ENCODE results near the gene DOK7. TPM values are rescaled to one million over a fixed set of nuclear protein-coding genes. Genes with fewer than 3 reads are reported as not detected.

DOK7 gene
- total RNA-seq (not detected), polyA plus RNA-seq (not detected), total RNA-seq (not detected)

GRCh38 chr4:3462790-3463415 lies at the start of gene DOK7:
TSS of gene DOK7 (plus strand) at chr4:3463306. CDS start at chr4:3463376, 70 bp downstream.
- POLR2A ChIA-PET, result no interaction called here
- CTCF ChIA-PET, result interaction anchor here (0.7 kb wide), 1 partner anchor 22 kb away, joined by 3 read pairs; no protein-coding TSS in a partner anchor
- no peak within 1 kb of the TSS for H3K27ac ChIP-seq (ENCODE audit: low read depth, low read length)
- peaks cover 0 to 1% (median 0%) of the 10 kb centered on the region in 7 donors for H3K4me1 Mint-ChIP-seq
- H3K4me1 ChIP-seq (ENCODE audit: control insufficient read depth in 2 of 2, insufficient read depth in 2 of 2, low read length in 2 of 2), result no peaks in the 10 kb centered on the region
- H3K36me3 Mint-ChIP-seq, result peaks cover 0 to 3% (median 0%) of the 10 kb centered on the region in 5 donors
- ATAC-seq (no peak), DNase-seq (no peak)
- no peak within 1 kb of the TSS for H3K4me3 ChIP-seq (ENCODE audit: low read length)
- H3K9me3 ChIP-seq (ENCODE audit: control insufficient read depth in 2 of 3, low read length in 3 of 3), result no peaks in the 10 kb centered on the region
- peaks cover 15 to 34% (median 23%) of the 10 kb centered on the region in 5 donors for H3K27me3 Mint-ChIP-seq
- H3K36me3 ChIP-seq (ENCODE audit: control insufficient read depth in 2 of 3, insufficient read depth in 3 of 3, low read length in 3 of 3), result no peaks in the 10 kb centered on the region
- peaks cover 0 to 6% (median 0%) of the 10 kb centered on the region in 11 donors for H3K9me3 Mint-ChIP-seq
- intact Hi-C loops (cut with micrococcal nuclease), result no loop called here
- H3K4me3 Mint-ChIP-seq, result peak within 1 kb of the TSS in 7 of 10 donors; percentile 21 to 71 (median 41)
- no peak within 1 kb of the TSS for H3K27ac Mint-ChIP-seq
- H3K27me3 ChIP-seq (ENCODE audit: control insufficient read depth in 2 of 2, insufficient read depth in 2 of 2, low read length in 2 of 2), result peaks cover 0 to 3% of the 10 kb centered on the region in 2 donors

GRCh38 chr4:3413675-3414420 lies 49.3 kb upstream of the DOK7 start:
- H3K4me1 Mint-ChIP-seq, result peaks cover 0 to 12% (median 0%) of the 10 kb centered on the region in 7 donors
- no peak overlapping the region for H3K27ac Mint-ChIP-seq
- ChIA-PET CTCF (no interaction called here), POLR2A (no interaction called here)
- H3K27ac ChIP-seq (ENCODE audit: low read depth, low read length), result no peak overlapping the region
- no peak for ATAC-seq
- H3K9me3 Mint-ChIP-seq, result no peaks in the 10 kb centered on the region
- H3K9me3 ChIP-seq (ENCODE audit: control insufficient read depth in 2 of 3, low read length in 3 of 3), result no peaks in the 10 kb centered on the region
- peaks cover 0 to 35% (median 7%) of the 10 kb centered on the region in 5 donors for H3K36me3 Mint-ChIP-seq
- intact Hi-C loops (cut with micrococcal nuclease), result no loop called here
- no peaks in the 10 kb centered on the region for H3K27me3 ChIP-seq (ENCODE audit: control insufficient read depth in 2 of 2, insufficient read depth in 2 of 2, low read length in 2 of 2)
- H3K36me3 ChIP-seq (ENCODE audit: control insufficient read depth in 2 of 3, insufficient read depth in 3 of 3, low read length in 3 of 3), result peaks cover 0 to 25% (median 0%) of the 10 kb centered on the region in 3 experiments
- H3K4me3 ChIP-seq (ENCODE audit: low read length), result no peak overlapping the region
- DNase-seq, result no peak
- no peak overlapping the region for H3K4me3 Mint-ChIP-seq
- no peaks in the 10 kb centered on the region for H3K27me3 Mint-ChIP-seq
- no peaks in the 10 kb centered on the region for H3K4me1 ChIP-seq (ENCODE audit: control insufficient read depth in 2 of 2, insufficient read depth in 2 of 2, low read length in 2 of 2)

GRCh38 chr4:3414421-3415279 lies 48.5 kb upstream of the DOK7 start:
- Histone ChIP-seq H3K27me3 (ENCODE audit: control insufficient read depth in 2 of 2, insufficient read depth in 2 of 2, low read length in 2 of 2) (no peaks in the 10 kb centered on the region), H3K4me1 (ENCODE audit: control insufficient read depth in 2 of 2, insufficient read depth in 2 of 2, low read length in 2 of 2) (no peaks in the 10 kb centered on the region), H3K4me3 (ENCODE audit: low read length) (no peak overlapping the region), H3K27ac (ENCODE audit: low read depth, low read length) (no peak overlapping the region), H3K9me3 (ENCODE audit: control insufficient read depth in 2 of 3, low read length in 3 of 3) (no peaks in the 10 kb centered on the region), H3K36me3 (ENCODE audit: control insufficient read depth in 2 of 3, insufficient read depth in 3 of 3, low read length in 3 of 3) (peaks cover 0 to 25% (median 0%) of the 10 kb centered on the region in 3 experiments)
- H3K27ac Mint-ChIP-seq, result no peak overlapping the region
- DNase-seq, result no peak
- CTCF ChIA-PET, result no interaction called here
- POLR2A ChIA-PET, result no interaction called here
- H3K4me1 Mint-ChIP-seq, result peaks cover 0 to 12% (median 0%) of the 10 kb centered on the region in 7 donors
- no peaks in the 10 kb centered on the region for H3K9me3 Mint-ChIP-seq
- intact Hi-C loops (cut with micrococcal nuclease), result no loop called here
- no peak overlapping the region for H3K4me3 Mint-ChIP-seq
- peak; percentile 58 for ATAC-seq
- peaks cover 0 to 35% (median 7%) of the 10 kb centered on the region in 5 donors for H3K36me3 Mint-ChIP-seq
- no peaks in the 10 kb centered on the region for H3K27me3 Mint-ChIP-seq

GRCh38 chr4:3415471-3416141 lies 47.5 kb upstream of the DOK7 start:
- ATAC-seq (no peak), DNase-seq (no peak)
- Histone ChIP-seq H3K4me3 (ENCODE audit: low read length) (no peak overlapping the region), H3K27me3 (ENCODE audit: control insufficient read depth in 2 of 2, insufficient read depth in 2 of 2, low read length in 2 of 2) (no peaks in the 10 kb centered on the region), H3K27ac (ENCODE audit: low read depth, low read length) (no peak overlapping the region), H3K36me3 (ENCODE audit: control insufficient read depth in 2 of 3, insufficient read depth in 3 of 3, low read length in 3 of 3) (peaks cover 0 to 25% (median 0%) of the 10 kb centered on the region in 3 experiments), H3K9me3 (ENCODE audit: control insufficient read depth in 2 of 3, low read length in 3 of 3) (no peaks in the 10 kb centered on the region), H3K4me1 (ENCODE audit: control insufficient read depth in 2 of 2, insufficient read depth in 2 of 2, low read length in 2 of 2) (no peaks in the 10 kb centered on the region)
- H3K36me3 Mint-ChIP-seq, result peaks cover 0 to 35% (median 7%) of the 10 kb centered on the region in 5 donors
- no peak overlapping the region for H3K27ac Mint-ChIP-seq
- ChIA-PET POLR2A (no interaction called here), CTCF (interaction anchor here (0.6 kb wide), 1 partner anchor 29 kb away, joined by 4 read pairs; no protein-coding TSS in a partner anchor)
- intact Hi-C loops (cut with micrococcal nuclease), result no loop called here
- peaks cover 0 to 12% (median 0%) of the 10 kb centered on the region in 7 donors for H3K4me1 Mint-ChIP-seq
- H3K4me3 Mint-ChIP-seq, result no peak overlapping the region
- H3K27me3 Mint-ChIP-seq, result no peaks in the 10 kb centered on the region
- H3K9me3 Mint-ChIP-seq, result no peaks in the 10 kb centered on the region

GRCh38 chr4:3416270-3416669 lies 46.8 kb upstream of the DOK7 start:
- ChIA-PET POLR2A (no interaction called here), CTCF (no interaction called here)
- H3K9me3 Mint-ChIP-seq, result no peaks in the 10 kb centered on the region
- Histone ChIP-seq H3K27ac (ENCODE audit: low read depth, low read length) (no peak overlapping the region), H3K4me1 (ENCODE audit: control insufficient read depth in 2 of 2, insufficient read depth in 2 of 2, low read length in 2 of 2) (no peaks in the 10 kb centered on the region), H3K4me3 (ENCODE audit: low read length) (no peak overlapping the region), H3K9me3 (ENCODE audit: control insufficient read depth in 2 of 3, low read length in 3 of 3) (no peaks in the 10 kb centered on the region), H3K36me3 (ENCODE audit: control insufficient read depth in 2 of 3, insufficient read depth in 3 of 3, low read length in 3 of 3) (peaks cover 0 to 25% (median 0%) of the 10 kb centered on the region in 3 experiments), H3K27me3 (ENCODE audit: control insufficient read depth in 2 of 2, insufficient read depth in 2 of 2, low read length in 2 of 2) (no peaks in the 10 kb centered on the region)
- peak overlapping the region in 1 of 9 donors; percentile 14 for H3K27ac Mint-ChIP-seq
- ATAC-seq (no peak), DNase-seq (no peak)
- intact Hi-C loops (cut with micrococcal nuclease), result no loop called here
- H3K36me3 Mint-ChIP-seq, result peaks cover 0 to 35% (median 7%) of the 10 kb centered on the region in 5 donors
- H3K4me1 Mint-ChIP-seq, result peaks cover 0 to 12% (median 0%) of the 10 kb centered on the region in 7 donors
- no peak overlapping the region for H3K4me3 Mint-ChIP-seq
- H3K27me3 Mint-ChIP-seq, result no peaks in the 10 kb centered on the region

- no peaks in the 10 kb centered on the region for H3K27me3 Mint-ChIP-seq
- no peaks in the 10 kb centered on the region for H3K27me3 ChIP-seq (ENCODE audit: control insufficient read depth in 2 of 2, insufficient read depth in 2 of 2, low read length in 2 of 2)
- peaks cover 0 to 35% (median 7%) of the 10 kb centered on the region in 5 donors for H3K36me3 Mint-ChIP-seq
- no peak overlapping the region for H3K27ac ChIP-seq (ENCODE audit: low read depth, low read length)
- H3K36me3 ChIP-seq (ENCODE audit: control insufficient read depth in 2 of 3, insufficient read depth in 3 of 3, low read length in 3 of 3), result peaks cover 0 to 29% (median 0%) of the 10 kb centered on the region in 3 experiments
- ATAC-seq (no peak), DNase-seq (no peak)
- H3K4me3 ChIP-seq (ENCODE audit: low read length), result no peak overlapping the region
- ChIA-PET POLR2A (no interaction called here), CTCF (interaction anchor here (0.6 kb wide), 1 partner anchor 26 kb away, joined by 3 read pairs; no protein-coding TSS in a partner anchor)
- H3K9me3 Mint-ChIP-seq, result no peaks in the 10 kb centered on the region
- H3K4me1 ChIP-seq (ENCODE audit: control insufficient read depth in 2 of 2, insufficient read depth in 2 of 2, low read length in 2 of 2), result no peaks in the 10 kb centered on the region
- H3K4me3 Mint-ChIP-seq, result no peak overlapping the region
- peaks cover 0 to 12% (median 0%) of the 10 kb centered on the region in 7 donors for H3K4me1 Mint-ChIP-seq
- H3K27ac Mint-ChIP-seq, result no peak overlapping the region
- H3K9me3 ChIP-seq (ENCODE audit: control insufficient read depth in 2 of 3, low read length in 3 of 3), result no peaks in the 10 kb centered on the region
- intact Hi-C loops (cut with micrococcal nuclease), result no loop called here
These were observed 46.3 kb upstream of the DOK7 start for GRCh38 chr4:3416821-3417221.
